ENCODE results near the gene VAX1. TPM values are rescaled to one million over a fixed set of nuclear protein-coding genes. Genes with fewer than 3 reads are reported as not detected.
"Not testable (repeated sequence)": the region's sequence is repeated elsewhere in the genome, so short reads cannot be mapped to it uniquely, and the experiment has no call there.

VAX1 gene
- 3.2 and 4.0 TPM in 2 replicates for total RNA-seq
- long read RNA-seq = 0 reads

- H3K4me1 Mint-ChIP-seq (ENCODE audit: unreplicated experiment) = peaks cover 40% of the 10 kb centered on the region
- H3K27ac Mint-ChIP-seq (ENCODE audit: unreplicated experiment) = peak within 1 kb of the TSS; percentile 93
- H3K27me3 Mint-ChIP-seq (ENCODE audit: unreplicated experiment) = peaks cover 46% of the 10 kb centered on the region
- DNase-seq (ENCODE audit: extremely low spot score, unreplicated experiment) = no peak
- H3K9me3 Mint-ChIP-seq (ENCODE audit: unreplicated experiment) = no peaks in the 10 kb centered on the region
- H3K36me3 Mint-ChIP-seq (ENCODE audit: unreplicated experiment) = peaks cover 3% of the 10 kb centered on the region
- TF ChIP-seq CTCF (IDR thresholded peaks at IDR 0.05) = no peak
- peak within 1 kb of the TSS; percentile 90 for H3K4me3 Mint-ChIP-seq (ENCODE audit: unreplicated experiment)
These were observed at the start of gene VAX1 for GRCh38 chr10:117137911-117138642. VAX1 (minus strand) TSS chr10:117138270; CDS start chr10:117138056, 214 bp downstream.

- no peak for DNase-seq (ENCODE audit: extremely low spot score, unreplicated experiment)
- Mint-ChIP-seq H3K4me3 (ENCODE audit: unreplicated experiment) (no peak overlapping the region), H3K27ac (ENCODE audit: unreplicated experiment) (no peak overlapping the region), H3K4me1 (ENCODE audit: unreplicated experiment) (no peaks in the 10 kb centered on the region), H3K9me3 (ENCODE audit: unreplicated experiment) (peaks cover 12% of the 10 kb centered on the region), H3K36me3 (ENCODE audit: unreplicated experiment) (no peaks in the 10 kb centered on the region), H3K27me3 (ENCODE audit: unreplicated experiment) (peaks cover 10% of the 10 kb centered on the region)
- TF ChIP-seq CTCF (IDR thresholded peaks at IDR 0.05) = no peak
These were observed 49.0 kb upstream of the VAX1 start for GRCh38 chr10:117186832-117187615.

GRCh38 chr10:117185817-117186216 lies 47.7 kb upstream of the VAX1 start:
- H3K4me3 Mint-ChIP-seq (ENCODE audit: unreplicated experiment); H3K36me3 Mint-ChIP-seq (ENCODE audit: unreplicated experiment); H3K4me1 Mint-ChIP-seq (ENCODE audit: unreplicated experiment); H3K27ac Mint-ChIP-seq (ENCODE audit: unreplicated experiment); DNase-seq (ENCODE audit: extremely low spot score, unreplicated experiment): not testable (repeated sequence)
- peaks cover 12% of the 10 kb centered on the region for H3K9me3 Mint-ChIP-seq (ENCODE audit: unreplicated experiment)
- H3K27me3 Mint-ChIP-seq (ENCODE audit: unreplicated experiment) = peaks cover 11% of the 10 kb centered on the region

- Mint-ChIP-seq H3K9me3 (ENCODE audit: unreplicated experiment) (peaks cover 12% of the 10 kb centered on the region), H3K4me3 (ENCODE audit: unreplicated experiment) (no peak overlapping the region), H3K27ac (ENCODE audit: unreplicated experiment) (no peak overlapping the region), H3K36me3 (ENCODE audit: unreplicated experiment) (no peaks in the 10 kb centered on the region), H3K4me1 (ENCODE audit: unreplicated experiment) (no peaks in the 10 kb centered on the region), H3K27me3 (ENCODE audit: unreplicated experiment) (peaks cover 21% of the 10 kb centered on the region)
- no peak for DNase-seq (ENCODE audit: extremely low spot score, unreplicated experiment)
- no peak for TF ChIP-seq CTCF (IDR thresholded peaks at IDR 0.05)
These were observed 46.8 kb upstream of the VAX1 start for GRCh38 chr10:117184821-117185220.

- DNase-seq (ENCODE audit: extremely low spot score, unreplicated experiment) = no peak
- Mint-ChIP-seq H3K9me3 (ENCODE audit: unreplicated experiment) (peaks cover 9% of the 10 kb centered on the region), H3K4me1 (ENCODE audit: unreplicated experiment) (no peaks in the 10 kb centered on the region), H3K36me3 (ENCODE audit: unreplicated experiment) (no peaks in the 10 kb centered on the region), H3K27ac (ENCODE audit: unreplicated experiment) (no peak overlapping the region), H3K27me3 (ENCODE audit: unreplicated experiment) (peaks cover 22% of the 10 kb centered on the region), H3K4me3 (ENCODE audit: unreplicated experiment) (no peak overlapping the region)
- TF ChIP-seq CTCF (IDR thresholded peaks at IDR 0.05) = no peak
These were observed 46.2 kb upstream of the VAX1 start for GRCh38 chr10:117184296-117184695.
